GM15510 (cell line): Measurements from ENCODE around the gene ZNF511.

Experiments used
- POLR2A ChIP-seq: IDR thresholded peaks from 3 replicates; pipeline ENCODE4 v1.6.1; 2011; ENCODE audit warnings: borderline replicate concordance; ENCODE audit not compliant: insufficient read length; ENCODE audit errors: extremely low read depth

Gene ZNF511

DNA sequence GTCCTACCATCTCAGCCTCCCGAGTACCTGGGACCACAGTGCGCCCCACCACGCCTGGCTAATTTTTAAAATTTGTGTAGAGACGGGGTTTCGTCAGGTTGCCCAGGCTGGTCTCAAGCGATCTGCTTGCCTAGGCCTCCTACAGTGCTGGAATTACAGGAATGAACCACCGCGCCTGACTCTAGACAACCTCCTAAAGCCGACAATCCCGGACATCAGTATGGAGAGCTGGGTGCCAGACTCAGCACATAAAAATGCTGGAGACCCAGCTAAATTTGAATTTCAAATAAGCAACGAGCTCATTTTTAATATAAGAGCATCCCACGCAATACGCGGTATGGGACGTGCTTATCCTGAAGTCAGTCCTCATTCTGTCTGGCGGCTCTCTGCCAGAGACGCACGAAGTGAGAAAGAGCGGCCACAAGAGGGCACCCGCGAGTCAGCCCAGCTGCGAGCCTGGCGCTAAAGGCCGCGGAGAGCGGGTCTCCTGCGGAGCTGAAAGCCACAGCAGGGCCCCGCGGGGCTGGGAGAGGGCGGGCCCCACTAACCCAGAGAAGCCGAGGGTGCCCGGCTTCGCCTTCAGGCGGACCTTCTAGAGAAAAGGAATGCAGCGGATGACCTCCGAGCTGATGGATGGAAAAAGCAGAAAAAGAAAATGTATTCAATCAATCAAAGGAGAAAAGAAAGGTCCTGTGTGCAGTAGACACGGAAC is 20.9 kb downstream of the ZNF511 start:
- no peak for TF ChIP-seq POLR2A

DNA sequence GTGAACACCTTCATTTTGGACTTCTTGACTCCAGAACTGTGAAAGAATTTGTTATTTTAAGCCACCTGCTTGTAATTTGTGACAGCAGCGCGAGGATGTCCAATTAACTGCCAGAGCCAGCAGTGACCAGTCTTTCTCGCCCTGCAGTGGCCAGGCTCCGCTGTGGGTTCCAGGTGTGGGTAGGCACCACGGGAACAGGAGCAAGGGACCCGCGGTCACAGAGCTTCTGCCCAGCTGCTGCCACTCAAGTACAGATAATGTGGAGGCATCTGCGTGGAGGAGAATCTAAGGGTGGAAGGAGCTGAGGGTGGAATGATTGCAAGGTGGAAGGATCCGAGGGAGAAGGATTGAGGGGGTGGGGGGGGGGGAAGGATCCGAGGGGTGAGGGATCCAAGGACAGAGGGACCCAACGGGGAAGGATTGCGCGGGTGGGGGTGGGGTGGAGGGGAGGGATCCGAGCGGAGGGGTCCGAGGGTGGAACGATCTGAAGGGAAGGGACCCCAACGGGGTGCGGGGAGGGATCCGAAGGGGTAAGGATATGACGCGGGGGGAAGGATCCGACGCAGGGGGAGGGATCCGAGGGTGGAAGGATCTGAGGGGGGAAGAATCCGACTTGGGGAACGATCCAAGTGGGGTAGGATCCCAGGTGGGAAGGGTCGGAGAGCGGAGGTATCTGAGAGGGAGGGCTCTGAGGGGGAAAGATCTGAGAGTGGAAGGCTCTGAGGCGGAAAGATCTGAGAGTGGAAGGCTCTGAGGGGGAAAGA is 24.4 kb downstream of the ZNF511 start:
- TF ChIP-seq POLR2A: no peak

DNA sequence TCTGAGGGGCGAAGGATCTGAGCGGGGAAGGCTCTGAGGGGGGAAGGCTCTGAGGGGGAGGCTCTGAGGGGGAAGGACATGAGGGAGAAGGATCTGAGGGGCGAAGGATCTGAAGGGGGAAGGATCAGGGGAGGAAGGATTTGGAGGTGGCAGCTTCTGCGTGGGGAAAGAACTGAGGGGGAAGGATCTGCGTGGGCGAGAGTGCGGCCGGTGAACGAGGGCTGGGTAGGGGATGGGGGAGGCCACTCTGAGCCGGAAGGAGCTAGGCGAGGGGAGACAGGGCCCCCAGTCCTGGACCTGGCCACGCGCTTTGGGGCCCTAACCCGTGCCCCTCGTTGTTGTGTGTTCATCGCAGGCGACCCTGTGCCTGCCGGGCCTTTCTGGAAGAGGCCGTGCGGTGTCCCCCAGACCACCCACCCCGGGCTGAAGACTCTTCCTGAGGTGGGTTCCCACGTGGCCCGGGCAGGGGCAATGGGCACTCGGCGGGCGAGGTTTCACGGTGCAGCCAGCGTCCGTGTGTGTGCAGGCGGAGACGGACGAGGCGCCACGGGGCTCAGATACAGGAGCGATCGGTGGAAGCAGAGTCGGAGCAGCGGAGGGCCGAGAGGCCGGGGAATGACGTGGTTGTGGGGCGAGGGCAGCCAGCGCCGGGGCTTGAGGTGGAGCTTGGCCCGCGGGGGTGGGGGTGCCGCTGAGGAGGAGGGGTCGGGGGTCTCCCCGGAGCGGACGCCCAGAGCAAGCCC is 26.0 kb downstream of the ZNF511 start:
- TF ChIP-seq POLR2A: no peak

DNA sequence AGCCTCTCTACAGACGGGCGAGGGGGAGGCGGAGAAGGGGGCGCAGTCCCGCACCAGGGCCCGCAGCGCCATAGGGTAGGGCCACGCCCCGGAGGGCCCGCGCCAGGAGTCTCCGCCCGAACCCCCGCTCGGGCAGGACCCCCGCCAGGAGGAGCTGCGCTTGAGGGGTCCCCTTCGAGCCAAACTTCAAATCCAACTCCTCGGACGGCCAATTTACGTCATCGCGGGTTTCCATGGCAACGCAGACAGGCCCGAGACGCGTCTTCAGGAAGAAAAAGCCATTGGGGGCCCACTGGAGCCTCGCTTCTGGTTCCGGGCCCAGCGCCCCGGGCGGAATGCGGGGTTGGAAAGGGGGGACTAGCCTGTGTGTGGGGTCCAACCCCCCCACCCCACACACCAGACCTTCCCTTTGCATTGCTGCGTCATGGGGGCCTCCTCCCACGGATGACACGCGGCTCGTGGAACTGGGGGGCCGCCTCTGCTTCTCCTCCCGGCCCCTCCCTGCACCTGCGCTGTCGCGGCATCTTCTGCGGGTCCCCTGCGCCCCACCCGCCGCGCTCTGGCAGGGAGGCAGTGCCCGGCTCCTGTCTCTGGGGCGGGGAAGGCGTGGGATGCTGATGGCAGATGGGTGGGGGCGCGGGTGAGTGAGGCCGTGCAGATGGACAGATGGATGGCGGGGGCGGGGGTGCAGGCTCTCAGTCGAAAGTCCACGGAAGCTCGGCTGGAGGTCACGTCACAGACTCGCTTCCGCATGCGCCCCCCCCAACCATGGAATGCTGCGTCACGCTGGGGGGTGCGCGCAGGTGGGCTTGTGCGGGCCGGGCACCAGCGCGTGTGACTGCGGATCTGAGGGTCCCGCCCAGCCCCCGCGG is 26.8 kb downstream of the ZNF511 start:
- TF ChIP-seq POLR2A: no peak

DNA sequence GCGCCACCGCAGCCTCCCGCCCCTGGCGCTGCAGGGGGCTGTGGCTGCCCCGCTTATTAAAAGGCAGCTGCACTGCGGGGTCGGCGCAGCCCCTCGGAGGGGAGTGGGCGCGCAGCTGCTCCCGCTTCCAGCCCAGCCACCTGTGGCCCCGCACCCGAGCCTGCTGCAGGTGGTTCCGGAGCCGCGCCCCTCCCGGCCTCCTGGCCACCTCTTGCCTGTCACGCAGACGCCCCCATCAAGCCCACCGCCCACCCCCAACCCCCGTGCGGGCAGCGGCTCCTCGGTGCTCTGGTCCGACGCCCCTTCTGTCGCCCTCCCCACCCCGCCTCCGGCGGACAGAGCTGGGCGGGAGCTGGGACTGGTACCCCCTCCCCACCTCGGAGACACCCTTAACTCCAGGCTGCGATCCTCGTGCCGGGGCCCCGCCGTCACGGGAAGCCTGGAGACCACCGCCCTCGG is 27.4 kb downstream of the ZNF511 start:
- no peak for TF ChIP-seq POLR2A

DNA sequence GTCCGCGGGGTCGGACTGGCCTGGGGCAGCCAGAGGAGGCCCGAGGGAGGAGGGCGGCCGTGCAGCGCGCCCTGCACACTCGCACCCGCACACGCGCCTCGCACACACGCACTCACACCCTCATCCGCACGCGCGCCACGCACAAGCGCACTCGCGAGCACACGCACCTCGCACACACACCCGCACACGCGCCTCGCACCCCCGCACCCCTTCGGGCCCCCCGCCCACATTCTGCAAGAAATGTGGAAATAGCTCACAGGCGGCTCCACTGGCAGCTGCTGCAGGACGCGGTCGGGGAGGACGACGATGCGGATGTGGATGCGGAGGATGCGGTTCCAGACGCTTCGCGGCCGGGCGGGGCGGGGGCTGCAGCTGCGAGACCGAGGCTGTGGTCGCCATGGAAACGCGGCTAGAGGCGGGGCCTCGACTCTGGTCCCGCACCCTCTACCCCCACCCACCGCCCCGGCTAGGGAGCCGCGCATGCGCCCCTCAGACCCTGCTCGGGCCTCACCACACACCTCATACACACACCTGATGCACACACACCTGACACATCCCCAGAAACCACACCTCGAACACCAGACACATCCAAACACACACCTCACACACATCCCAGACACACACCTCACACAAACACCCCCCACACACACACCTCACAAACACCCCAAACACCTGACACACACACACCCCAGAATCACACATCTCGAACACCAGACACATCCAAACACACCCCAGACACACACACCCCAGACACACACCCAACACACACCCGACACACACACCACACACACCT is 28.1 kb downstream of the ZNF511 start, which contains the start of gene CALY:
CALY (minus strand) TSS at position 320 of the 793 bp plus-strand sequence. CDS start 7,907 bp downstream, outside the sequence.
- no peak for TF ChIP-seq POLR2A

DNA sequence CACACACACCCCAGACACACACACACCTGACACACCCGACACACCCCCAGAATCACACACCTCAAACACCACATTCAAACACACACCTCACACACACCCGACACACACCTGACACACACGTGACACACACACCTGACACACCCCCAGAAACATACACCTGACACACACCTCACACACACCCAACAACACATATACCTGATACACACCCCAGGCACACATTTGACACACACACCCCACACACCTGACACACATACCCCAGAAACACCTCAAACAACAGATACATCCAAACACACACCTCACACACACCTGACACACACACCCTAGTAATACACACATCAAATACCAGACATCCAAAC is 28.6 kb downstream of the ZNF511 start:
- no peak for TF ChIP-seq POLR2A

DNA sequence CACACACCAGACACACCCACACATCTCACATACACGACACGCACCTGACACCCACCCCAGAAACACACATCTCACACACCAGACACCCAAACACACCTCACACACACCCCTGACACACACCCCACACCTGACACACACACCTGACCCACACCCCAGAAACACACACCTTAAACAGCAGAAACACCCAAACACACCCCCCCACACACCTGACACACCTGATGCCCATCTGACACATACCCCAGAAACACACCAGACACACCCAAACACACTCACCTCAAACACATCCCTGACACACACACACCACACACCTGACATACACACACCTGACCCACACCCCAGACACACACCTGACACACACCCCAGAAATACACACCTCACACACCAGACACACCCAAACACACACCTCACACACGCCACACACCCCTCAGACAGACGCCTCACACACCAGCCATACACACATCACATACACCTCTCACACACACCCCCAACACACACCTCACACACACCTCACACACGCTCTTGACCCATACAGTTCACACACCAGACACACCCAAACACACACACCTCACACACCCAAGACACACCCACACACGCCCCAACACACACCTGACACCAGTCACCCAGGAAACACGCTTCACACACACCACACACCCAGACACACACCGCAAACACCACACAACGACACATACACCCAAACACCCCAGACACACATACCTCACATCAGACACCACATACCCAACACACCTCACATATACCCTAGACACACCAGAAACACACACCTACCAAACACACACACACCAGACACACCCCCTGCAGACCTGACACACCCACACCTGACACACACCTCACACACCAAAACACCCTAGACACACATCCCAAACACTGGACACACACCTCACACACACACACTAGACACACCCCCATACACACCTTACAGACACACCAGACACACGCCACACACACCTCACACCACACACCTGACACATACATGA is 29.7 kb downstream of the ZNF511 start:
- no peak for TF ChIP-seq POLR2A

DNA sequence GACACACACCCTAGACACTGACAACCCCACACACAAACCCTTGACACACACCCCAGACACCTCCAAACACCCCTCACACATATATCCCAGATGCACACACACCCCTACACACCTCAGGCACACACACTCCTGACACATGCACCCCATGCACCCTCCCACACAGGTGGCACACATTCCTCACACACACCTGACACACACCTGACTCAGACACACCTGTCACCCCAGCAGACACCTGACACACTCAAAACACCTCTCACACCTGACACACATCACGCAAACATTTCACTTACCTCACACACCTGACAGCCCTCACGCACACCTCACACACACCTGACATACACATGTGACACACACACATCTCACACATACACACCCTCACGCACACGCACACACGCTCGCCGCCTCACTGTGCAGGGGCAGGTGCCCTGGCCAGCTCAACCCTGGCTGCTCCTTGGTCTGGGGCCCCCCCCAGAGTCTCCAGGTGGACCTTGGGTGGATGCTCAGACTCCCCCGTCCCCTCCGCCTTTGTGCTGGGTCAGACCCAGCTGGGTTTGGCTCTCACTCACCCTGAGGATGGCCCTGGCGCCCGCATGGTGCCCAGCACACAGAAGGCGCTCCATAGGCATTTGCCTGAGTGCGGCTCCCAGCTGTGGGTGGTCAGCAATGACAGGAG is 31.1 kb downstream of the ZNF511 start:
- TF ChIP-seq POLR2A: no peak

DNA sequence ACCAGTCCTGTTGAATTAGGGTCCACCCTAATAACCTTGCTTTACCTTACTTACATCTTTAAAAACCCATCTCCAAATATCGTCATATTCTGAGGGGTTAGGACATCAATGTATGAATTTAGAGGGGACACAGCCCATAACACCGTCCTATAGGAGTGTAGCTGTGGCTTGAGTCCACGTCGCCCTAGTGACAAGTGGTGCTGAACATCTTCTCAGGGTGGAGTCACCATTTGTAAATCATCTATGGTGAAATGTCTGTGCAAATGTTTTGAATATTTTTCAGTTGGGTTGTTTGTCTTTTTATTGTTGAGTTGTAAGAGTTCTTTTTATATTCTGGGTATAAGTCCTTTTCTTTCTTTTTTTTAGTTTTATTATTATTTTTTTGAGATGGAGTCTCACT is 33.3 kb downstream of the ZNF511 start:
- no peak for TF ChIP-seq POLR2A

DNA sequence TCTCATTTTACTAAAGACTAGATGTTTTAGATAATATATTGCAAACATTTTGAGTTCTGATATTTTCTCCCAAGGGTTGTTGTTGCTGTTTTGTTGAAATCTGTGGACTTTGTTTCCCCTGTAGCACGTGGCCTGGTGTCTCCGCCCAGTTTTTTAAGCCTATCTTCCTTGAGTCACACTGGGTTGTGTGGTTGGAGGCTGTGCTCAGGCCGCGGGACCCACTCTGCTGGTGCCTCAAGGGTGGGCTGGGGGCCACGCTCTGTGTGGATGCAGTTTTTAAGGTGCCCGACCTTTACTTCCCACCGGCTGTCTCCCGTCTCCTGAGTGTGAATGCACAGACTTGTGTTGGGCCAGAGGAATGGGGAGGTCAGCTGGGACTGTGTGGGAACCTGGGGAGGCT is 34.2 kb downstream of the ZNF511 start:
- TF ChIP-seq POLR2A: no peak

DNA sequence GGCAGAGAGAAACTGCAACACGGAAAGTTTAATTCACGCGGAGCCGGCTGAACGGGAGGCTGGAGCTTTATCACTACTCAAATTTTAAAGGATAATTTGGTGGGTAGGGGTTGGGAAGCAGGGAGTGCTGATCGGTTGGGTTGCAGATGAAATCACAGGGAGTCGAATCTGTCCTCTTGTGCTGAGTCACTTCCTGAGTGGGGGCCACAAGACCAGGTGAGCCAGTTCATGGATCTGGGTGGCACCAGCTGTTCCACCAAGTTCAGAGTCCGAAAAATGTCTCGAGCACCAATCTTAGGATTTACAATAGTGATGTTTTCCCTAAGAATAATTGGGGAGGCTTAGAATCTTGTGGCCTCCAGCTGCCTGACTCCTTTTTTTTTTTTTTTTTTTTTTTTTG is 34.8 kb downstream of the ZNF511 start:
- no peak for TF ChIP-seq POLR2A

DNA sequence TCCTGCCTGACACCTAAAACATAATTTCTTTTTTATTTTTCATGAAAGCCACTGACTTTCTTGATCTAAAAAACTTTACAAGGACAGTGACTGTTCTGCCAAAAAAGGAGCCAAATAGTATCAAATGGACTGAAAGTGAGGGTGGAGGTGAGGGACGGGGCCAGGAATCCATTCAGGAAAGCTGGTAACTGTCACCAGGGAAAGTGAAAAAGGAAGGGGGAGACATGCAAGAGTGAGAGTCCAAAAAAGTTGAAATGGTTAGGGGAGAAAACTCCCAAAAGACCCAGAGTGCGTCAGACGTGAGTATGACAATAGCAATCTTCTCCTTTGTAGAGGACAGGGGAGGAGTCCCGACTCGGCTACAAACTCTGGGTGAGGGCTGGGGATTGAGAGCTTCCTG is 35.5 kb downstream of the ZNF511 start:
- no peak for TF ChIP-seq POLR2A

DNA sequence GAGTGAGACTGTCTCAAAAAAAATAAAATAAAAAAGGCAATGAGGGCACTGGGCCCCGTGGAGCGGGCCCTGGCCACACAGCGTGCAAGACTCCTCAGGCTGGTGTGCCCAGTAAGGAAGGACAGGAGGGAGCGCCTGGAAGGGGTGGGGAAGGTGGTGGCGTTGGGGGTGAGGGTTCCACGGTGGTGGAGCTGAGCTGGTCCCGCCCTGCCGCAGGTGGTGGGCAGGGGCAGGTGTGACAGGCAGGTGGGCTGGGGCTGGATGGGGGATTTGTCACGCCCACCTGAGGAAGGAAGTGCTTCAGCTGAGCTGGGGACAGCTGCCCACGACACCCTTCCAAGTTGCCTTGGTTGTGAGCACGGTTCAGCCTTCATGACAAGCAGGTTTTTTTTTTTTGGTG is 37.7 kb downstream of the ZNF511 start:
- TF ChIP-seq POLR2A: no peak
